Colonic mucosa (tissue), 4 donors: Measurements from ENCODE around the gene WASF2. TPM values are rescaled to one million over a fixed set of nuclear protein-coding genes. Genes with fewer than 3 reads are reported as not detected.
"Not testable (repeated sequence)": the region's sequence is repeated elsewhere in the genome, so short reads cannot be mapped to it uniquely, and the experiment has no call there.

Experiments used
- DNase-seq: peaks from one replicate; pipeline ENCODE4 v3.0.0-alpha.2; 2020
- H3K27ac ChIP-seq: fragments of 200-600 bp; one replicate; pipeline ENCODE4 v1.8.0; 2021
- H3K27me3 ChIP-seq: fragments of 200-600 bp; one replicate; pipeline ENCODE4 v1.8.0; 2021
- H3K36me3 ChIP-seq: fragments of 200-600 bp; one replicate; pipeline ENCODE4 v1.8.0; 2021
- H3K4me1 ChIP-seq: fragments of 200-600 bp; one replicate; pipeline ENCODE4 v1.8.0; 2021; ENCODE audit warnings: mild to moderate bottlenecking
- H3K4me3 ChIP-seq: fragments of 200-600 bp; one replicate; pipeline ENCODE4 v1.8.0; 2021
- H3K9ac ChIP-seq, 2 donors: one replicate each; pipeline ENCODE4 v1.7.0; 2013; ENCODE audit warnings: control low read depth in 2 of 2, low read depth in 2 of 2, low read length in 2 of 2
- H3K9me3 ChIP-seq: fragments of 200-600 bp; one replicate; pipeline ENCODE4 v1.8.0; 2021
- intact Hi-C: fragments of 100-400 bp; cut with DNase I; formaldehyde crosslinking; loops from one replicate; pipeline ENCODE4 v1.14.1; 2022
- total RNA-seq, 2 donors: library from RNA; stranded (reverse); fragmentation: NEBNext Ultra II Directional in 1 of 2; extraction: Animal tissue kit (Norgen Biotek cat#: 25700) in 1 of 2; gene quantifications; one replicate each; pipeline ENCODE4 v1.2.1, GENCODE V29; 2021
- TF ChIP-seq, protein P1 (sequence below): fragments of 200-600 bp; IDR thresholded peaks from one replicate; pipeline ENCODE4 v1.8.0; 2022; ENCODE audit warnings: antibody characterized with exemption, mild to moderate bottlenecking
- donor health status: healthy.
- donor health status: DM: no; HTN: no; CAD: no.
- donor health status: DM: no; HTN: no; CAD: no.

The WASF2 gene
- total RNA-seq, 2 donors from 2014 or later = 120 to 168 TPM

DNA sequence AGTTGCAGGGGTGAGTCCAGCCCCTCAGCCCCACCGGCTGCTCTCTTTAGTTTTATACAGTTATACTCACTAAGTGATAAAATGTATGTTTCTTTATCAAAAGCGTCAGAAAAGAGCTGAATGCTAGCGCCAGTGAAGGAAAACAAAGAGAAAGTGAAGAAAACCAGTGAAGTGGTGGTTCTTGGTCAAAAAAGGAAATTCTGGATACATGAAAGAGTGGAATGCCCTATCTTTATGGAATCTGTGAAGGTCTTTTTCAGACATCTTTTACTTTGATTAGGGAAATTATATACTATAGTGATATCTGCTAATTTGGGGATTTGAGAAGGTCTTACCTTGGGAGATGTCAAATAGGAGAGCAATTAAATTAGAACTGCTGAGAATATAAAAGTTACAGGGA, 56.3 kb downstream of the WASF2 start:
- Histone ChIP-seq H3K9ac (no peak overlapping the region), H3K4me3 (no peak overlapping the region), H3K27me3 (no peaks in the 10 kb centered on the region), H3K4me1 (peaks cover 32% of the 10 kb centered on the region), H3K36me3 (no peaks in the 10 kb centered on the region), H3K27ac (no peak overlapping the region), H3K9me3 (no peaks in the 10 kb centered on the region)
- TF ChIP-seq, protein P1, sequence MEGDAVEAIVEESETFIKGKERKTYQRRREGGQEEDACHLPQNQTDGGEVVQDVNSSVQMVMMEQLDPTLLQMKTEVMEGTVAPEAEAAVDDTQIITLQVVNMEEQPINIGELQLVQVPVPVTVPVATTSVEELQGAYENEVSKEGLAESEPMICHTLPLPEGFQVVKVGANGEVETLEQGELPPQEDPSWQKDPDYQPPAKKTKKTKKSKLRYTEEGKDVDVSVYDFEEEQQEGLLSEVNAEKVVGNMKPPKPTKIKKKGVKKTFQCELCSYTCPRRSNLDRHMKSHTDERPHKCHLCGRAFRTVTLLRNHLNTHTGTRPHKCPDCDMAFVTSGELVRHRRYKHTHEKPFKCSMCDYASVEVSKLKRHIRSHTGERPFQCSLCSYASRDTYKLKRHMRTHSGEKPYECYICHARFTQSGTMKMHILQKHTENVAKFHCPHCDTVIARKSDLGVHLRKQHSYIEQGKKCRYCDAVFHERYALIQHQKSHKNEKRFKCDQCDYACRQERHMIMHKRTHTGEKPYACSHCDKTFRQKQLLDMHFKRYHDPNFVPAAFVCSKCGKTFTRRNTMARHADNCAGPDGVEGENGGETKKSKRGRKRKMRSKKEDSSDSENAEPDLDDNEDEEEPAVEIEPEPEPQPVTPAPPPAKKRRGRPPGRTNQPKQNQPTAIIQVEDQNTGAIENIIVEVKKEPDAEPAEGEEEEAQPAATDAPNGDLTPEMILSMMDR = no peak
- no peak for DNase-seq
- intact Hi-C loops = no loop called here

DNA sequence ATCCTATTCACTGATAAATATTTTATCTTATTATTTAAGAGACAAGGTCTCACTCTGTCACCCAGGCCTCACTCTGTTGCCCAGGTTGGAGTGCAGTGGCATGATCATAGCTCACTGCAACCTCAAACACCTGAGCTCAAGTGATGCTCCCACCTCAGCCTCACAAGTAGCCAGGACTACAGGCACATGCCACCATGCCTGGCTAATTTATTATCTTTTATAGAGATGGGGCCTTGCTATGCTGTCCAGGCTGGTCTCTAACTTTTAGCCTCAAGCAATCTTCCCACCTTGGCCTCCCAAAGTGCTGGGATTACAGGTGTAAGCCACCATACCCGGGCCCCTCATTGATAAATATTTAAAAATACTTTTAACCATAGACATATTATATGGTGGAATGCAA, 57.2 kb downstream of the WASF2 start:
- H3K27ac ChIP-seq, intact Hi-C loops, H3K9ac ChIP-seq, H3K4me3 ChIP-seq, DNase-seq, H3K27me3 ChIP-seq, H3K9me3 ChIP-seq, H3K36me3 ChIP-seq: not testable (repeated sequence)
- peaks cover 24% of the 10 kb centered on the region for H3K4me1 ChIP-seq

DNA sequence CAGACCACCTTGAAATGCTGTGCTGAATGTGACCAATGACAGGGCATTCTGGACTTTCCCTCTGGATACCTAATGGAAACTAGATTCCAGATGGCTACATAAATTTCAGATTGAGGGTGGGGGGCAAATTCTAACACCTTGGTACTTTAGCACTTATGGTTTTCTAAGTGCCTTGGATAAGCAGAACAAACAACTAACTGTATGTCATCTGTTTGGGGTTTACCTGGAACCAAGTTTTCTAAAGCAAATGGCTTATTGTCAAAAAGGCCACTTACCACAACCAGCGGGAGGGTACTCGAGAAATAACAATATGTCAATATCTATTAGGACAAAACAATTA, 58.4 kb downstream of the WASF2 start:
- Histone ChIP-seq H3K9ac (peak overlapping the region in 1 of 2 donors; percentile 28), H3K27ac (peak overlapping the region; percentile 39), H3K4me3 (no peak overlapping the region), H3K27me3 (no peaks in the 10 kb centered on the region), H3K9me3 (no peaks in the 10 kb centered on the region), H3K4me1 (peaks cover 15% of the 10 kb centered on the region), H3K36me3 (no peaks in the 10 kb centered on the region)
- TF ChIP-seq, protein P1 = no peak
- no peak for DNase-seq
- intact Hi-C loops = no loop called here

DNA sequence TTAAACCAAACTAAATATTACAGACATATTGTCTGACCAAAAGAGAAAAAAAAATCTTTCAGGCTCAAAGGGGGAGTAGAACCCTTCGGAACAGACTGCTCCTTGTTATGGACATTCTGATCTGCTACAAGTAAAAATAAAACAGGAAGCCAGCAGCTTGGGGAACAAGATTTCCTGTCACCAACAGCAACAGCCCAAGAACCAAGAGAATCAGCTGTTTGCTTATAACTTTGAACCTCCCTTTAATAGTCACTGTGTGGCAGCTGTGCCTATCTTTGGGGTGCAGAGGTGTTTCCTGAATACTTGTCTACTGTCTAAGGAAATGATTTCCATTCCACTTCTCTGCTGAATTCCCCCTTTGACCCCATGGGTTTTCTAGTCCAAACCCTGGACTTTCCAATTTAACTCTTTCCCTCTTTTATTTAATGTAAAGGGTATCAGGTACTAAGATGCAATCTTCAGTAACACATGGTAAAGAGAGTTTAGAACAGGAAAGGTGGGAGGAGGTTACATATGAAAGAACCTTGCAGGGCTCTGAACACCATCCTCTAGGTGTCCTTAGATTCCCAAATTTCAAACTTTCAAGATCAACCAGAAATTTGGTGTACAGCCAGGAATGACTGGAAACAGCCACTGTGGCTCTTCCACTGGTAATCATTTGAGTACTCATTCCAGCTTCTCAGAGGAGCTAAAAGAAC, 58.9 kb downstream of the WASF2 start:
- intact Hi-C loops = no loop called here

GRCh38 chr1:27429029-27429425, 60.9 kb downstream of the WASF2 start:
- H3K27ac ChIP-seq = peak overlapping the region; percentile 16
- TF ChIP-seq, protein P1 = no peak

More for the DNA sequence above, 58.9 kb downstream of the WASF2 start:
- H3K9ac ChIP-seq = peak overlapping the region in 1 of 2 donors; percentile 28
- no peak for DNase-seq
- H3K9me3 ChIP-seq = no peaks in the 10 kb centered on the region
- no peak overlapping the region for H3K4me3 ChIP-seq
- H3K27ac ChIP-seq = peak overlapping the region; percentile 39
- H3K36me3 ChIP-seq = no peaks in the 10 kb centered on the region
- H3K4me1 ChIP-seq = peaks cover 10% of the 10 kb centered on the region
- H3K27me3 ChIP-seq = no peaks in the 10 kb centered on the region
- TF ChIP-seq, protein P1 = no peak

GRCh38 chr1:27428316-27429028, 61.5 kb downstream of the WASF2 start:
- no peaks in the 10 kb centered on the region for H3K9me3 ChIP-seq
- TF ChIP-seq, protein P1 = no peak
- no peaks in the 10 kb centered on the region for H3K27me3 ChIP-seq
- H3K4me1 ChIP-seq = no peaks in the 10 kb centered on the region
- H3K36me3 ChIP-seq = no peaks in the 10 kb centered on the region
- DNase-seq = no peak
- intact Hi-C loops = no loop called here
- no peak overlapping the region for H3K4me3 ChIP-seq
- H3K27ac ChIP-seq = peak overlapping the region; percentile 7
- H3K9ac ChIP-seq = no peak overlapping the region

More at GRCh38 chr1:27429029-27429425, 60.9 kb downstream of the WASF2 start:
- Histone ChIP-seq H3K9me3 (no peaks in the 10 kb centered on the region), H3K36me3 (no peaks in the 10 kb centered on the region), H3K27me3 (no peaks in the 10 kb centered on the region), H3K9ac (no peak overlapping the region), H3K4me1 (no peaks in the 10 kb centered on the region), H3K4me3 (no peak overlapping the region)
- intact Hi-C loops = no loop called here
- DNase-seq = no peak
